A549 (cell line): ENCODE results near the gene ITM2C. TPM values are rescaled to one million over a fixed set of nuclear protein-coding genes. Genes with fewer than 3 reads are reported as not detected.

Experiments used
- ATAC-seq, 2 experiments: fragments of 200-7000 bp in 1 of 2; fragments of >200 bp in 1 of 2; cut with Nextera tagmentation in 1 of 2; cut with Tn5 transposase in 1 of 2; 3 replicates each; pipeline versions ENCODE4 v1.8.0 to v1.9.1; 2018 to 2020; ENCODE audit warnings: mild to moderate bottlenecking in 1 of 2, moderate library complexity in 1 of 2
- CTCF ChIA-PET: fragments of 300-600 bp; sonication (Branson Sonifier 250); formaldehyde crosslinking; extraction: SDS; loops from one replicate; lab custom pipeline; 2021; ENCODE audit warnings: antibody characterized with exemption, inconsistent platforms; lab: Yijun Ruan, JAX
- POLR2A ChIA-PET: fragments of 350-600 bp; formaldehyde crosslinking; extraction: SDS; loops from one replicate; lab custom pipeline; 2021; ENCODE audit warnings: antibody characterized with exemption, inconsistent platforms; lab: Yijun Ruan, JAX
- DNase-seq, 2 experiments: peaks; one replicate each; pipeline versions ENCODE4 v3.0.0 to v3.0.0-alpha.2; 2011 to 2016; ENCODE audit warnings: low read depth in 1 of 2, low spot score in 1 of 2
- FAIRE-seq: peaks from 2 replicates; lab custom pipeline; 2011; peaks lifted over from hg19 to GRCh38; lab: Jason Lieb, UNC
- H3K27ac ChIP-seq, 2 experiments: fragments of >200 bp; sonication (Bioruptor Twin); formaldehyde crosslinking; 3 replicates each; pipeline ENCODE4 v1.5.1; 2016 to 2017
- H3K4me1 ChIP-seq: fragments of >200 bp; sonication (Bioruptor Twin); formaldehyde crosslinking; 3 replicates; pipeline ENCODE4 v1.6.1; 2016
- H3K4me2 ChIP-seq: fragments of >200 bp; sonication (Bioruptor Twin); formaldehyde crosslinking; 3 replicates; pipeline ENCODE4 v1.6.1; 2016
- H3K4me3 ChIP-seq: fragments of >200 bp; sonication (Bioruptor Twin); formaldehyde crosslinking; 3 replicates; pipeline ENCODE4 v1.5.1; 2016
- H3K9me3 ChIP-seq: fragments of >200 bp; sonication (Bioruptor Twin); formaldehyde crosslinking; 3 replicates; pipeline ENCODE4 v1.6.1; 2016
- ATOH8 ChIP-seq: fragments of 250-450 bp; sonication (Bioruptor Pico); IDR thresholded peaks from 2 replicates; pipeline ENCODE4 v1.5.0; 2020; ENCODE audit warnings: low read depth, mild to moderate bottlenecking, moderate library complexity
- BHLHE40 ChIP-seq: IDR thresholded peaks from 2 replicates; pipeline ENCODE4 v1.6.1; 2012; ENCODE audit warnings: low read depth, low read length, inconsistent platforms
- CEBPB ChIP-seq, 2 experiments: fragments of >200 bp in 1 of 2; sonication (Bioruptor Twin) in 1 of 2; formaldehyde crosslinking in 1 of 2; IDR thresholded peaks; 2 replicates each; pipeline ENCODE4 v1.6.1; 2012 to 2016
- EHF ChIP-seq: fragments of 250-450 bp; sonication (Bioruptor Pico); IDR thresholded peaks from 2 replicates; pipeline ENCODE4 v1.5.0; 2020; ENCODE audit warnings: mild to moderate bottlenecking
- EHMT2 ChIP-seq: fragments of 200-600 bp; sonication (generic); IDR thresholded peaks from 2 replicates; pipeline ENCODE4 v1.6.1; 2016; ENCODE audit warnings: antibody characterized with exemption, low read depth, mild to moderate bottlenecking, moderate library complexity
- GATA3 ChIP-seq: IDR thresholded peaks from 2 replicates; pipeline ENCODE4 v1.6.1; 2012; ENCODE audit warnings: borderline replicate concordance
- HDAC2 ChIP-seq: fragments of 200-600 bp; sonication (generic); IDR thresholded peaks from 2 replicates; pipeline ENCODE4 v1.6.1; 2016
- MAX ChIP-seq: IDR thresholded peaks from 2 replicates; pipeline ENCODE4 v1.6.1; 2012
- MAZ ChIP-seq: fragments of 150-350 bp; IDR thresholded peaks from 2 replicates; pipeline ENCODE4 v1.6.1; 2014; ENCODE audit warnings: antibody characterized with exemption, low read depth, low read length, borderline replicate concordance
- MYC ChIP-seq: IDR thresholded peaks from 2 replicates; pipeline ENCODE4 v1.6.1; 2012; ENCODE audit warnings: mild to moderate bottlenecking, inconsistent platforms, low read length, improper control_type of control experiment, borderline replicate concordance
- NPAS2 ChIP-seq: fragments of 250-450 bp; sonication (Bioruptor Pico); IDR thresholded peaks from 2 replicates; pipeline ENCODE4 v1.8.0; 2022; ENCODE audit warnings: mild to moderate bottlenecking, moderate library complexity, borderline replicate concordance
- NR3C1 ChIP-seq: fragments of >200 bp; sonication (Bioruptor Twin); formaldehyde crosslinking; IDR thresholded peaks from 3 replicates; pipeline ENCODE4 v1.6.1; 2017
- PBX3 ChIP-seq: IDR thresholded peaks from 2 replicates; pipeline ENCODE4 v1.6.1; 2012
- RAD21 ChIP-seq, 2 experiments: fragments of >200 bp in 1 of 2; sonication (Bioruptor Twin) in 1 of 2; formaldehyde crosslinking in 1 of 2; IDR thresholded peaks in 1 of 2; conservative IDR thresholded peaks in 1 of 2; 2 replicates in 1 of 2; 3 replicates in 1 of 2; pipeline ENCODE4 v1.6.1; 2012 to 2018; ENCODE audit warnings: inconsistent platforms in 1 of 2
- RFX5 ChIP-seq: fragments of 450-650 bp; IDR thresholded peaks from 2 replicates; pipeline ENCODE4 v1.7.1; 2014; ENCODE audit warnings: antibody characterized with exemption, mild to moderate bottlenecking, moderate library complexity
- RNF2 ChIP-seq: fragments of 200-600 bp; sonication (generic); IDR thresholded peaks from 2 replicates; pipeline ENCODE4 v1.6.1; 2016; ENCODE audit warnings: low read depth, mild to moderate bottlenecking, antibody characterized with exemption, moderate library complexity, borderline replicate concordance
- TFCP2L1 ChIP-seq: fragments of 250-450 bp; sonication (Bioruptor Pico); IDR thresholded peaks from 2 replicates; pipeline ENCODE4 v1.5.0; 2021; ENCODE audit warnings: mild to moderate bottlenecking
- USF2 ChIP-seq: fragments of 450-650 bp; IDR thresholded peaks from 2 replicates; pipeline ENCODE4 v1.6.1; 2014; ENCODE audit warnings: antibody characterized with exemption
- ZNF302 ChIP-seq: fragments of 250-450 bp; sonication (Bioruptor Pico); IDR thresholded peaks from 2 replicates; pipeline ENCODE4 v1.9.0; 2021; ENCODE audit warnings: inconsistent platforms, mild to moderate bottlenecking, moderate library complexity
- WGBS: methylation state at CpG from one replicate; pipeline ENCODE4 v1.1.6; 2017; ENCODE audit errors: missing lambda C conversion rate; 5-methylcytosine and 5-hydroxymethylcytosine counted together
- polyA plus RNA-seq, 4 experiments: library from polyadenylated mRNA; depleted of rRNA in 3 of 4; stranded (reverse); fragments of >200 nt; fragmentation: RNase III in 1 of 4; extraction: RNeasy Plus Mini Kit Qiagen cat#74134 plus additional on column Dnase treatment in 1 of 4; gene quantifications; 2 replicates in 3 of 4; 3 replicates in 1 of 4; pipeline ENCODE4 v1.2.3, GENCODE V29; 2011 to 2017
- TF ChIP-seq, protein P1 (sequence below): fragments of >200 bp; sonication (Bioruptor Twin); formaldehyde crosslinking; IDR thresholded peaks from 2 replicates; pipeline ENCODE4 v1.6.1; 2016
- TF ChIP-seq, protein P2 (sequence below): IDR thresholded peaks from 2 replicates; pipeline ENCODE4 v1.6.1; 2012; ENCODE audit warnings: low read depth, borderline replicate concordance

Gene ITM2C
- polyA plus RNA-seq, 2 of the 4 experiments (the other 2 are of a cell fraction) = 84.0 to 88.1 TPM

DNA sequence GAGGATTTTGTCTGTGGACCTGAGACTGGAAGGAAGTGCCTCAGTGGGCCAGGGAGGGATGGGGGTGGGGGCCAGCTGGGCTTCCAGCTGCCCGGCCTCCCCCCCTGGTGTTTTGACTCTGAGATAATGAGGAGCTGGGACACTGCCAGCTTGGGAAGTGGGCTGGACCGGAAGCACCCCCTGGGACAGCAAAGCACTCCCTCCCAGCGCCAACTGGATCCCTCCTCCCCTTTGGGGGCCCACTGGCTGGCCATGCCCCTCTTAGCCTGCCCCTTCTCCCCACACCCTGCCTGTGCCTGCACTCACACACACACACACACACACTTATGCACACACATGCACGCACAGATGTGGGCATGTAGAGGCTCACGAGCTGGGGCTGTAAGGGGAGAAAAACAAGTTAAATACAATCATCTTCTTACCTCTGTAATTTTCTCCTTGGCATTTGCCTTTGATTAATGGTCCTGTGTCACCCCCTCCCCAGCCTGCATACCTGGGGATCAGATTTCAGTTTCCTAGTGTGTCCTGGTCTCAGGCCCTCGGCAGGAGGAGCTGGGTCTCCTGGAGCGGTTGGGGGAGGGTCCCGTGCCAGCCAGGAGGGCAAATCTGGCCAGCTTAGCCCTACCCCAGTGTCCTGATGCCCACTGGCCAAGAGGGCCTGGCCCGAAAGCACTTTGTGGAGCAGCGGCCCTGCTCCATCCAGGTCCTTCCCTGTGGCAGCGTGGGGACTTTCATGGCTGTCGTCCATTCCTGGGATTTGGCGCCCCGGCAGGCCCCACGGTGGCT lies 3.6 kb downstream of the ITM2C start:
- no peak overlapping the region for H3K4me3 ChIP-seq
- WGBS = 84% methylated on average over 14 of the region's 15 CpGs
- H3K4me2 ChIP-seq = no peak overlapping the region
- ATAC-seq = no peak
- H3K9me3 ChIP-seq = no peaks in the 10 kb centered on the region
- CTCF ChIA-PET = interaction anchor here (0.6 to 3.1 kb wide), 4 partner anchors 20 to 846 kb away, joined by 3 to 9 read pairs (median 6); no protein-coding TSS in a partner anchor
- H3K4me1 ChIP-seq = peaks cover 21% of the 10 kb centered on the region
- no peak overlapping the region for H3K27ac ChIP-seq
- TF ChIP-seq MAX = no peak
- no peak for TF ChIP-seq ZNF302 (CRISPR knock-in tag)
- no peak for TF ChIP-seq TFCP2L1 (CRISPR knock-in tag)
- TF ChIP-seq BHLHE40 = no peak
- TF ChIP-seq HDAC2 = no peak
- TF ChIP-seq, protein P1, sequence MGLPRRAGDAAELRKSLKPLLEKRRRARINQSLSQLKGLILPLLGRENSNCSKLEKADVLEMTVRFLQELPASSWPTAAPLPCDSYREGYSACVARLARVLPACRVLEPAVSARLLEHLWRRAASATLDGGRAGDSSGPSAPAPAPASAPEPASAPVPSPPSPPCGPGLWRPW = no peak
- no peak for TF ChIP-seq EHF (CRISPR knock-in tag)
- DNase-seq = no peak
- FAIRE-seq = no peak
- POLR2A ChIA-PET = no interaction called here

- DNase-seq = no peak
- no peak overlapping the region for H3K4me3 ChIP-seq
- POLR2A ChIA-PET = no interaction called here
- CTCF ChIA-PET = interaction anchor here (0.6 to 3.1 kb wide), 3 partner anchors 20 to 845 kb away, joined by 3 to 9 read pairs (median 7); no protein-coding TSS in a partner anchor
- no peak for ATAC-seq
- TF ChIP-seq, protein P2, sequence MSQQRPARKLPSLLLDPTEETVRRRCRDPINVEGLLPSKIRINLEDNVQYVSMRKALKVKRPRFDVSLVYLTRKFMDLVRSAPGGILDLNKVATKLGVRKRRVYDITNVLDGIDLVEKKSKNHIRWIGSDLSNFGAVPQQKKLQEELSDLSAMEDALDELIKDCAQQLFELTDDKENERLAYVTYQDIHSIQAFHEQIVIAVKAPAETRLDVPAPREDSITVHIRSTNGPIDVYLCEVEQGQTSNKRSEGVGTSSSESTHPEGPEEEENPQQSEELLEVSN = no peak
- TF ChIP-seq NPAS2 (no peak), MAZ (no peak)
- FAIRE-seq = no peak
- no peak overlapping the region for H3K27ac ChIP-seq
- H3K4me2 ChIP-seq = no peak overlapping the region
- H3K9me3 ChIP-seq = no peaks in the 10 kb centered on the region
- peaks cover 19% of the 10 kb centered on the region for H3K4me1 ChIP-seq
- WGBS = 90% methylated on average over 13 of the region's 19 CpGs
These were observed 4.5 kb downstream of the ITM2C start for GRCh38 chr2:230868947-230869913.

DNA sequence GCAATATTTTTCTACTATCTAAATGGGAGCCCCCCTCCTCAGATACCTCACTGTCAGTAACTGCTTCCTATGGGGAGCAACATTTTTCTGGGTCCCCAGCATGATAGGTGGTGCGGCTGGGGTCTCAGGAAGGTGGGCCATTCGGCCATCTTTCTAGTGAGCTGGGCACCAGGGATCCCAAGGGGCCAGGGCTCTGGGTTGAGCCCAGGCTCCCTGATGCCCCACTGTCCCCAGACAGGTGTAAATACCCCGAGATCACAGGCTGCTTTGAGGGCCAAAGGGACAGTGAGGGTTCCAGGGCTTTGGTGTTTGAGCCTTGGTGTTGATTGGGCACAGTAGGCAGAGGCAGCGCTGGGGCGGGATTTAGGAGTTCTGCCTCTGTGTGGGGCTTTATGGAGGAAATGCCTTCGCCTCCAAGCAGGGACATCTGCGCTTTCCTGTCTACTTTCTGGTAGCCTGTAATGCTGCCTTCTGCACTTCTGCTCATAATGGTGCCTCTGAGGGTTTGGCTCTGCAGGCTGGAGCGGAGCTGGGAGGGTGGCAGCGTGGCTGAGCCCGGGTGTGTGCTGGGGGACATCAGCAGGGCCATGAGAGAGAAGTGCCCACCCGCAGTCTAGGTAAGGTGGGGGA lies 5.3 kb downstream of the ITM2C start:
- Histone ChIP-seq H3K9me3 (no peaks in the 10 kb centered on the region), H3K4me3 (no peak overlapping the region), H3K27ac (no peak overlapping the region), H3K4me2 (no peak overlapping the region), H3K4me1 (peaks cover 18% of the 10 kb centered on the region; the same call in 2 of the 3 replicates)
- TF ChIP-seq ZNF302 (CRISPR knock-in tag) (no peak), RAD21 (conservative IDR thresholded peaks at IDR 0.05 in 1 of 2, IDR thresholded peaks at IDR 0.05 in 1 of 2) (no peak), RNF2 (no peak), GATA3 (no peak), ATOH8 (no peak), RFX5 (no peak), HDAC2 (no peak), NR3C1 (no peak), MAZ (no peak), EHMT2 (no peak), MAX (no peak), BHLHE40 (no peak), USF2 (no peak), MYC (no peak), CEBPB (IDR thresholded peaks at IDR 0.05) (no peak), PBX3 (no peak)
- WGBS = 88% methylated on average over 8 of the region's 11 CpGs
- CTCF ChIA-PET = interaction anchor here (1.1 to 3.1 kb wide), 3 partner anchors 21 to 117 kb away, joined by 3 to 9 read pairs (median 7); no protein-coding TSS in a partner anchor
- ATAC-seq (no peak), FAIRE-seq (no peak), DNase-seq (no peak)
- POLR2A ChIA-PET = no interaction called here
